Brain microvascular endothelial cell (primary cell): ENCODE results near the gene PRR12.

Experiments
- DNase-seq: peaks from one replicate; pipeline ENCODE4 v3.0.0-alpha.2; 2020
- H3K27ac ChIP-seq: fragments of 250-450 bp; sonication (Bioruptor Pico); 2 replicates; pipeline ENCODE4 v1.5.1; 2020; ENCODE audit warnings: mild to moderate bottlenecking, moderate library complexity
- H3K27me3 ChIP-seq: fragments of 250-450 bp; sonication (Bioruptor Pico); replicated peaks from 2 replicates; pipeline ENCODE4 v1.5.1; 2020; ENCODE audit warnings: mild to moderate bottlenecking
- H3K36me3 ChIP-seq: fragments of 250-450 bp; sonication (Bioruptor Pico); replicated peaks from 2 replicates; pipeline ENCODE4 v1.5.1; 2020; ENCODE audit warnings: mild to moderate bottlenecking
- H3K4me3 ChIP-seq: 2 replicates; pipeline ENCODE4 v1.5.1; 2011; ENCODE audit warnings: low read depth, mild to moderate bottlenecking, control low read depth, low read length, moderate library complexity
- in situ Hi-C: cut with HindIII; loops from 2 replicates; pipeline ENCODE4 v1.10.0; 2017; ENCODE audit warnings: low sequenced_read_pairs, low pct_ligation_motif_present
- TF ChIP-seq, protein P1 (sequence below): IDR thresholded peaks from 2 replicates; pipeline ENCODE4 v1.5.1; 2011; ENCODE audit warnings: low read depth, mild to moderate bottlenecking, moderate library complexity, low read length, control low read depth, inconsistent platforms; ENCODE audit errors: missing control alignments

PRR12 gene

DNA sequence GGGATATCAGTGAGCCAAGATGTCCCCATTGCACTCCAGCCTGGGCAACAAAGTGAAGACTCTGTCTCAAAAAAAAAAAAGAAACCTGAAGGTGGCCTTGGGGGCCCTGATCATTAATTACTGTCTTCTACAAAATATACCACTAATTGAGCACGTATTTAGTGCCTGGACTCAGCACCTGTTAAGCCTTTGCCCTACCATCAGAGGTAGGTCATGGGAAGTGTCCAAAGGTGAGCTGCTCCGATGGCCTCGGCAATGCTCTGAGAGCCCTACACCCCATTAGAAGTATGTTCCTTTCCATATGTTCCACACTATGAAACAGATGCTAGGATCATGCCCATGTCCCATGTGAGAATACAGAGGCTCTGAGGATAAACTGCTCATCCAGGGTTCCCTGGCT lies 31.5 kb upstream of the PRR12 start:
- no peak for DNase-seq
- Histone ChIP-seq H3K27ac (no peak overlapping the region), H3K36me3 (peaks cover 47% of the 10 kb centered on the region), H3K4me3 (no peak overlapping the region), H3K27me3 (no peaks in the 10 kb centered on the region)
- TF ChIP-seq, protein P1, sequence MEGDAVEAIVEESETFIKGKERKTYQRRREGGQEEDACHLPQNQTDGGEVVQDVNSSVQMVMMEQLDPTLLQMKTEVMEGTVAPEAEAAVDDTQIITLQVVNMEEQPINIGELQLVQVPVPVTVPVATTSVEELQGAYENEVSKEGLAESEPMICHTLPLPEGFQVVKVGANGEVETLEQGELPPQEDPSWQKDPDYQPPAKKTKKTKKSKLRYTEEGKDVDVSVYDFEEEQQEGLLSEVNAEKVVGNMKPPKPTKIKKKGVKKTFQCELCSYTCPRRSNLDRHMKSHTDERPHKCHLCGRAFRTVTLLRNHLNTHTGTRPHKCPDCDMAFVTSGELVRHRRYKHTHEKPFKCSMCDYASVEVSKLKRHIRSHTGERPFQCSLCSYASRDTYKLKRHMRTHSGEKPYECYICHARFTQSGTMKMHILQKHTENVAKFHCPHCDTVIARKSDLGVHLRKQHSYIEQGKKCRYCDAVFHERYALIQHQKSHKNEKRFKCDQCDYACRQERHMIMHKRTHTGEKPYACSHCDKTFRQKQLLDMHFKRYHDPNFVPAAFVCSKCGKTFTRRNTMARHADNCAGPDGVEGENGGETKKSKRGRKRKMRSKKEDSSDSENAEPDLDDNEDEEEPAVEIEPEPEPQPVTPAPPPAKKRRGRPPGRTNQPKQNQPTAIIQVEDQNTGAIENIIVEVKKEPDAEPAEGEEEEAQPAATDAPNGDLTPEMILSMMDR = no peak
- in situ Hi-C loops = no loop called here

- Histone ChIP-seq H3K36me3 (peaks cover 42% of the 10 kb centered on the region), H3K4me3 (no peak overlapping the region), H3K27me3 (no peaks in the 10 kb centered on the region), H3K27ac (no peak overlapping the region)
- DNase-seq = no peak
- in situ Hi-C loops = loop anchor here (10.0 kb wide), 1 partner anchor 45 kb away; the partner anchor contains the start of gene FCGRT
- TF ChIP-seq, protein P1 = no peak
Observed at GRCh38 chr19:49559928-49560327, 31.1 kb upstream of the PRR12 start.

DNA sequence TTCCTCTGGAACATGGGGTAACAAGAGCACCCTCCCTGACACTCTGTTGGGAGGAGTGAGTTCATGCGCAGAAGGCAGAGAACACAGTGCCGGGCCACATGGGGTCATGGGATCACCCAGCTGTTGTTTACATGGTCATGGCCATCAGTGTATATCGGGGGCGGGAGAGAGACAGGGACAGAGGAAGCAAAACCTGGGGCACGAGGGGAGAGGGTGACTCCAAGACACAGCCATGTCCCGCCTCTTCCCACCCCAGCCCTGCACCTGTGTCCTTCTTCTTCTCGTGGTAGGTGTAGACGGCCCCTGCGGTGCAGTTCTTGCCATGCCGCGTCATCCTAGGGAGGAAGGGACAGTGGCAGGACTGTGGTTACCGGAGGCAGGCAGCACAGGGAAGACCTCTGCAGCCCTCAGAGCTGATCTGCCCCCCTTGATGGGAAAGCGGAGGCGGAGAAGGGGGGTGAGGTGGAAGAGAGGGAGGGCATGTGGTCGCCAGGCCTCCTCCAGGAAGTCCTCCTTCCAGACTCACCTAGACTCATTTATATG lies 30.6 kb upstream of the PRR12 start:
- Histone ChIP-seq H3K4me3 (no peak overlapping the region), H3K27ac (no peak overlapping the region), H3K36me3 (peaks cover 42% of the 10 kb centered on the region), H3K27me3 (no peaks in the 10 kb centered on the region)
- TF ChIP-seq, protein P1 = no peak
- no peak for DNase-seq
- in situ Hi-C loops = loop anchor here (10.0 kb wide), 1 partner anchor 46 kb away; the partner anchor contains the start of gene FCGRT

DNA sequence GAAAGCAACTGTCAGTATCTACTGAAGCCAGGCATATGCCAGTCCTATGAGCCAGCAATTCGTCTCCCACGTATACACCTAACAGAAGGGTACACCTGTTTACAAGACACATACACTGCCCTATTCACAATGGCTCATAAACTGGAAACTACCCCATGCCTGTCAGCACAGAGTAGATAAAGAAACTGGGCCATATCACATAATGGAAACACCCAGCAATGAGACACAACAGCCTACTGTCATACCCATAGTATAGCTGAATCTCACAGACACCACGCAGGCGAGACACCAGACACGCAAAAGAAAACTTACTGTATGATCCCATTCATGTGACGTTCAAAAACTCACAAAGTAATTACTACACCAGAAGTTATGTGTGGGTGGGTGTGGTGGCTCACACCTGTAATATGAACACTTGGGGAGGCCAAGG lies 26.4 kb upstream of the PRR12 start:
- no peak overlapping the region for H3K27ac ChIP-seq
- DNase-seq = no peak
- no peak overlapping the region for H3K4me3 ChIP-seq
- H3K27me3 ChIP-seq = no peaks in the 10 kb centered on the region
- in situ Hi-C loops = loop anchor here (10.0 kb wide), 1 partner anchor 50 kb away; the partner anchor contains the start of gene FCGRT
- H3K36me3 ChIP-seq = peaks cover 8% of the 10 kb centered on the region
- TF ChIP-seq, protein P1 = no peak

DNA sequence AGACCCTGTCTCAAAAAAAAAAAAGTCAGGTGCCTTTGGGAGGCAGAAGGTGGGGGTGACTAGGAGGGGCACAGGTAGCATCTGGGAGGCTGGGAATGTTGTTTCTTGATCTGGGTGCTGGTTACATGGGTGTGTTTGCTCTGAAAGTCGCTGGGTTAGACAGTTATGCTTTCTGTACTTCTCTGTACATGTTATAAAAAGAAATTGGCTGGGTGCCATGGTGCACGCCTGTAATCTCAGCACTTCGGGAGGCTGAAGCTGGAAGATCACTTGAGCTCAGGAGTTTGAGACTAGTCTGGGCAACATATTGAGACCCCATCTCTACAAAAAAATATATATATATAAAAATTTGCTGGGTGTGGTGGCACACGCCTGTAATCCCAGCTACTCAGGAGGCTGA lies 25.7 kb upstream of the PRR12 start:
- Histone ChIP-seq H3K36me3 (peaks cover 2% of the 10 kb centered on the region), H3K4me3 (no peak overlapping the region), H3K27me3 (no peaks in the 10 kb centered on the region), H3K27ac (no peak overlapping the region)
- TF ChIP-seq, protein P1 = no peak
- in situ Hi-C loops = loop anchor here (10.0 kb wide), 1 partner anchor 50 kb away; the partner anchor contains the start of gene FCGRT
- DNase-seq = no peak

DNA sequence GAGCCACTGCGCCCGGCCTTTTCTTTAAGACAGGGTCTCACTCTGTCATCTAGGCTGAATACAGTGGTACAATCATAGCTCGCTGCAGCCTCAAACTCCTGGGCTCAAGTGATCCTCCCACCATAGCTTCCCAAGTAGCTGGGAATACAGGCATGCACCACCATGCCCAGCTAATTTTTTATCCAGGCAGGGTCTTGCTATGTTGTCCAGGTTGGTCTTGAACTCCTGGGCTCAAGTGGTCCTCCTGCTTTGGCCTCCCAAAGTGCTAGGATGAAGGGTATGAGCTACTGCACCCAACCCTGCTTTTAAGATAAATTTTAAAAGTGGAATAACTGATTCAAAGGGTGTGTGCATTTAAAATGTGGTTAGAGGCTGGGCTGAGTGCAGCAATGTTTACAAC lies 24.7 kb upstream of the PRR12 start:
- no peak overlapping the region for H3K27ac ChIP-seq
- H3K36me3 ChIP-seq = no peaks in the 10 kb centered on the region
- DNase-seq = no peak
- no peak overlapping the region for H3K4me3 ChIP-seq
- H3K27me3 ChIP-seq = no peaks in the 10 kb centered on the region
- in situ Hi-C loops = loop anchor here (10.0 kb wide), 1 partner anchor 52 kb away; the partner anchor contains the start of gene FCGRT
- TF ChIP-seq, protein P1 = no peak
